Fibroblast of lung (primary cell): ENCODE data around the gene METTL23.

ENCODE experiments used
- CTCF ChIP-seq, 2 donors: IDR thresholded peaks in 1 of 2; conservative IDR thresholded peaks in 1 of 2; 1 replicate in 1 of 2; 2 replicates in 1 of 2; pipeline ENCODE4 v1.5.1; 2011 to 2012; ENCODE audit warnings: low read length in 2 of 2, control low read depth in 1 of 2, inconsistent platforms in 1 of 2, low read depth in 1 of 2, mild to moderate bottlenecking in 1 of 2
- EZH2 ChIP-seq: IDR thresholded peaks from 2 replicates; pipeline ENCODE4 v1.5.1; 2012; ENCODE audit warnings: low read length, control low read depth, mild to moderate bottlenecking; ENCODE audit errors: missing control alignments

- no peak for TF ChIP-seq CTCF (conservative IDR thresholded peaks at IDR 0.05 in 1 of 2, IDR thresholded peaks at IDR 0.05 in 1 of 2; ENCODE audit: low read depth in 1 of 2, low read length in 2 of 2)
- no peak for TF ChIP-seq EZH2
Measured at GRCh38 chr17:76751416-76751993, 24.9 kb downstream of the METTL23 start.
